AG04450 (cell line): ENCODE measurements around the gene HIKESHI. TPM values are rescaled to one million over a fixed set of nuclear protein-coding genes. Genes with fewer than 3 reads are reported as not detected.
"Not testable (repeated sequence)": the region's sequence is repeated elsewhere in the genome, so short reads cannot be mapped to it uniquely, and the experiment has no call there.

Experiments used
- CTCF ChIA-PET: fragments of 300-600, 350-600 bp; formaldehyde crosslinking; extraction: SDS; loops from one replicate; lab custom pipeline; 2022; ENCODE audit warnings: antibody characterized with exemption, inconsistent platforms; lab: Charles Lee
- POLR2A ChIA-PET: fragments of 350-600 bp; formaldehyde crosslinking; extraction: SDS; loops from one replicate; lab custom pipeline; 2021; ENCODE audit warnings: antibody characterized with exemption, inconsistent platforms; lab: Yijun Ruan, JAX
- DNase-seq: peaks from one replicate; pipeline ENCODE4 v3.0.0-alpha.2; 2011; ENCODE audit warnings: low read depth, low spot score
- H3K27ac ChIP-seq: one replicate; pipeline ENCODE4 v1.5.1; 2012; ENCODE audit warnings: low read depth, low read length, control low read depth
- H3K27me3 ChIP-seq: one replicate; pipeline ENCODE4 v1.6.0; 2012; ENCODE audit warnings: low read length; ENCODE audit not compliant: control insufficient read depth, insufficient read depth
- H3K4me3 ChIP-seq: 2 replicates; pipeline ENCODE4 v1.5.1; 2011; ENCODE audit warnings: mild to moderate bottlenecking, low read depth, low read length, control low read depth
- H3K9me3 ChIP-seq: 2 replicates; pipeline ENCODE4 v1.5.1; 2012; ENCODE audit warnings: low read length; ENCODE audit not compliant: control insufficient read depth, insufficient read depth
- CTCF ChIP-seq: IDR thresholded peaks from 2 replicates; pipeline ENCODE4 v1.5.1; 2011; ENCODE audit warnings: low read depth, low read length, control low read depth, inconsistent platforms
- polyA plus RNA-seq: library from polyadenylated mRNA; depleted of rRNA; stranded (reverse); fragments of >200 nt; gene quantifications from 2 replicates; pipeline ENCODE4 v1.2.3, GENCODE V29; 2011

HIKESHI gene
- polyA plus RNA-seq, 1 experiment = 129 TPM

DNA sequence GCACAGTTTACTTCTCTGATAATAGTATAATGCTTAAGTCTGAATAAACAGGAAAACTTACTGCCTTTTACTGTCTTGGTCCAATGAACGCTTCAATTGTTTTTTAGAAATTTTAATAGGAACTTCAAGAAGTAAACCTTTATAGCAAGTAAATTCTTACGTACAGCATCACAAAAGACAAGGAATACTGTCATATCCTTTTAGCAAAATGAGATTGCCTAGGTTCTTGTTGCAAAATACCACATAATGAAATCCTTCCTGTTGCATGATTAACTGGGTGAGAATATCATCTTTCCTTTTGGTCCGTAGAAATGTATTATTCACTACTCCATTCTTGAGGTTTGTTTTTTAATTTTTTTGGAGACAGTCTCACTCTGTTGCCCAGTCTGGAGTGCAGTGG lies 22.3 kb upstream of the HIKESHI start:
- Histone ChIP-seq H3K27me3 (no peaks in the 10 kb centered on the region), H3K9me3 (no peaks in the 10 kb centered on the region), H3K27ac (no peak overlapping the region), H3K4me3 (no peak overlapping the region)
- ChIA-PET CTCF (interaction anchor here (2.1 kb wide), 1 partner anchor 425 kb away, joined by 8 read pairs; the partner anchor contains the start of gene CCDC83), POLR2A (no interaction called here)
- no peak for DNase-seq
- no peak for TF ChIP-seq CTCF

DNA sequence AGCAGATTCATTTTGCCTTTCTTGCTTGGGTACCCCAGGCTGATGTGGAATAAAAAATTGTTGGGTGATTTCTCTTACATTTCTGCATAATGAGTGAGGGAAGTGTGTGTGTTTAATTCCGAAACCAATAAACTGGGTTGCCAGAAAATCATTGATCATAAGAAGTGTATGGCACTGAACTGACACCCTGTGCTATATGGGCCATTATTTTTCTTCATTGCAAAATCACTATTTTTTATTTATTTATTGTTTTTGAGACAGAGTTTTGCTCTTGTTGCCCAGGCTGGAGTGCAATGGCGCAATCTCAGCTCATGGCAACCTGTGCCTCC lies 14.6 kb upstream of the HIKESHI start:
- CTCF ChIA-PET = no interaction called here
- no peak for TF ChIP-seq CTCF
- Histone ChIP-seq H3K27me3 (no peaks in the 10 kb centered on the region), H3K4me3 (no peak overlapping the region), H3K9me3 (no peaks in the 10 kb centered on the region), H3K27ac (no peak overlapping the region)
- no peak for DNase-seq
- POLR2A ChIA-PET = no interaction called here

- DNase-seq = no peak
- Histone ChIP-seq H3K27ac (peak overlapping the region; percentile 31), H3K27me3 (no peaks in the 10 kb centered on the region), H3K4me3 (no peak overlapping the region), H3K9me3 (no peaks in the 10 kb centered on the region)
- POLR2A ChIA-PET = interaction anchor here (0.6 kb wide), 1 partner anchor 264 kb away, joined by 8 read pairs; no protein-coding TSS in a partner anchor
- CTCF ChIA-PET = interaction anchor here (0.5 to 5.3 kb wide), 2 partner anchors 434 to 640 kb away, joined by 5 to 30 read pairs; partner anchors contain the start of gene CCDC83
- no peak for TF ChIP-seq CTCF
These were observed 13.1 kb upstream of the HIKESHI start for GRCh38 chr11:86288776-86289507.

- not testable (repeated sequence) for H3K27ac ChIP-seq, H3K27me3 ChIP-seq, DNase-seq, H3K4me3 ChIP-seq, H3K9me3 ChIP-seq
- ChIA-PET CTCF (interaction anchor here (5.3 kb wide), 1 partner anchor 435 kb away, joined by 30 read pairs; the partner anchor contains the start of gene CCDC83), POLR2A (interaction anchor here (0.6 kb wide), 1 partner anchor 265 kb away, joined by 8 read pairs; no protein-coding TSS in a partner anchor)
These were observed 12.3 kb upstream of the HIKESHI start for GRCh38 chr11:86289508-86290280.

DNA sequence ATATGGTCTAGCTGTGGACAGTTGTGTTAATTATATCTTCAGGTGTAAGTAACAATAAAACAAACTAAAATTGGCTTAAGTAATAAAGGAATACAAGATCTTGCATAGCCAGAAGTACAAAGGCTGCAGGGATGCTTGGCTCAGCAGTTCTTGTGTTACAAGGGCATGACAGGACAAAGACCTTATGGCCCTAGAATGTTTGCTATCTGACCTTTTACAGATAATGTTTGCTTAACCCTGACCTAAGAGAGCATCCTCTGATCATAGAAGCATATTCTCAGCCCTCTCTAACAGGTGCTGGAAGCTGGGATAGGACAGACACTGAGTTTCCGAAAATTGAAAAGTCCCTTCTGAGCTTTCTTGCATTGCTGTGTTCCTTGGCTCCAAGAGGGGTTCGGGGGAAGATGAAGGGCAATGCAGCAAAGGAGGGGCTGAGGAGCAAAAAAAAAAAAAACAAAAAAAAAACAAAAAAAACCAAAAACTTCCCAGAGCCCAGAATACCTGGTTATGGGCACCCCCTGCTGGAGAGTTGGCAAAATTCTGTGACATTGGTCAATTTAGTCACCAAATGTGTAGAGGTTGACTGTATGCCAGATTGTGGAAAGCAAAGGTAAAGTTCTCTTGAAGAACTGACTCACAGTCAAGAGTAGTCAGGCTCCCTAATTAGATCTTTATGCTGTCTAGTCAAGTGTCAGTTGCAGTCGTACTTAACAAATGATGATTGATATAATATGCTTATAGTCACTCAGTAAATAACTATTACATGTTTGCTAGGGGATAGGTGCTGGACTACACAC lies 10.4 kb upstream of the HIKESHI start:
- H3K27me3 ChIP-seq = no peaks in the 10 kb centered on the region
- POLR2A ChIA-PET = interaction anchor here (0.7 kb wide), 1 partner anchor 32 kb away, joined by 11 read pairs; no protein-coding TSS in a partner anchor
- no peaks in the 10 kb centered on the region for H3K9me3 ChIP-seq
- CTCF ChIA-PET = interaction anchor here (0.6 to 5.3 kb wide), 40 partner anchors 8 to 2000 kb away, joined by 3 to 30 read pairs (median 5); partner anchors contain the start of genes CCDC83 and HIKESHI
- TF ChIP-seq CTCF = peak; percentile 71
- H3K27ac ChIP-seq = no peak overlapping the region
- no peak overlapping the region for H3K4me3 ChIP-seq
- no peak for DNase-seq
